ENCODE results near the gene TOX2. TPM values are rescaled to one million over a fixed set of nuclear protein-coding genes. Genes with fewer than 3 reads are reported as not detected.

TOX2 gene
- total and polyA plus RNA-seq, 2 of the 4 experiments (the other 2 are of a cell fraction) = 1.3 to 17.5 TPM

GRCh38 chr20:44039147-44039546 is 124.5 kb downstream of the TOX2 start:
- Histone ChIP-seq H3K56ac (ENCODE audit: extremely low read depth, insufficient read depth, low read length) (no peak overlapping the region), H3K14ac (replicated peaks; ENCODE audit: low read depth, low read length) (no peak overlapping the region), H3K4me1 (ENCODE audit: control insufficient read depth, insufficient read depth, low read length) (no peaks in the 10 kb centered on the region), H3K4me3 (ENCODE audit: insufficient read depth, low read depth, low read length) (no peak overlapping the region), H4K5ac (ENCODE audit: low read depth, low read length) (no peak overlapping the region), H2BK120ac (ENCODE audit: low read depth, low read length) (no peak overlapping the region), H2BK20ac (ENCODE audit: low read depth, low read length) (no peak overlapping the region), H4K20me1 (ENCODE audit: insufficient read depth, low read length) (peaks cover 9% of the 10 kb centered on the region; the same call in 1 of the 2 replicates), H2BK5ac (ENCODE audit: low read depth, low read length, poor library complexity, severe bottlenecking) (no peak overlapping the region), H3K18ac (ENCODE audit: low read depth, low read length) (no peak overlapping the region), H3K36me3 (ENCODE audit: control insufficient read depth, insufficient read depth, low read length) (peaks cover 3% of the 10 kb centered on the region; the same call in 1 of the 2 replicates), H3K79me1 (ENCODE audit: low read depth in 1 of 2, low read length in 2 of 2) (peaks cover 17 to 54% of the 10 kb centered on the region in 2 experiments), H3K27me3 (ENCODE audit: control insufficient read depth, insufficient read depth, low read length) (no peaks in the 10 kb centered on the region), H3K4me2 (ENCODE audit: low read depth, low read length) (no peak overlapping the region), H3K9ac (ENCODE audit: low read depth, low read length) (no peak overlapping the region), H4K91ac (ENCODE audit: insufficient read depth, low read depth, low read length) (no peak overlapping the region), H2AK5ac (ENCODE audit: low read depth, low read length) (no peak overlapping the region), H4K8ac (ENCODE audit: low read depth in 2 of 2, low read length in 2 of 2) (no peak overlapping the region), H3K9me1 (ENCODE audit: insufficient read depth, low read length) (peaks cover 13% of the 10 kb centered on the region), H2AK9ac (replicated peaks; ENCODE audit: low read depth, low read length, poor library complexity) (no peak overlapping the region), H2AFZ (replicated peaks; ENCODE audit: low read length, poor library complexity) (peak overlapping the region; percentile 48), H3K9me3 (ENCODE audit: control insufficient read depth, insufficient read depth, low read length) (no peaks in the 10 kb centered on the region), H3K27ac (ENCODE audit: insufficient read depth, low read length) (no peak overlapping the region), H3K4ac (ENCODE audit: low read depth, low read length) (no peak overlapping the region), H2BK15ac (ENCODE audit: low read depth, low read length) (no peak overlapping the region), H3K23ac (ENCODE audit: low read depth, low read length) (no peak overlapping the region)
- BruUV-seq (replicated peaks) = no TSS peak
- ChIA-PET POLR2A (ENCODE audit: unreplicated experiment) (no interaction called here), CTCF (interaction anchor here (0.7 kb wide), 1 partner anchor 244 kb away, joined by 3 read pairs; no protein-coding TSS in a partner anchor)
- WGBS, 2 experiments (ENCODE audit: extremely low coverage in 2 of 2, insufficient read length in 1 of 2) = 100% methylated on average over 1 of the region's 1 CpG; no CpG with 5 or more reads in 1 of the 2 experiments
- dilution Hi-C loops (cut with HindIII; ENCODE audit: low sequenced_read_pairs, unreplicated experiment) (no loop called here), in situ Hi-C loops (cut with MboI; ENCODE audit: low sequenced_read_pairs) (no loop called here), intact Hi-C loops (cut with micrococcal nuclease) (no loop called here)
- no peak for ATAC-seq (ENCODE audit: low read depth)
- no peak for DNase-seq
- no peak for TF ChIP-seq POLR2A (IDR thresholded peaks at IDR 0.05; ENCODE audit: low read depth, low read length)
- TF ChIP-seq FOS (IDR thresholded peaks at IDR 0.05; ENCODE audit: low read depth, low read length) = no peak
- TF ChIP-seq MAZ (IDR thresholded peaks at IDR 0.05; ENCODE audit: borderline replicate concordance, low read depth, low read length) = no peak
- TF ChIP-seq BHLHE40 (IDR thresholded peaks at IDR 0.05; ENCODE audit: low read depth, low read length) = no peak
- TF ChIP-seq RCOR1 (IDR thresholded peaks at IDR 0.05; ENCODE audit: insufficient replicate concordance, low read length) = no peak
- TF ChIP-seq CTCF (conservative IDR thresholded peaks at IDR 0.05; ENCODE audit: low read depth, low read length) = no peak
- TF ChIP-seq CEBPB (IDR thresholded peaks at IDR 0.05; ENCODE audit: low read depth, low read length) = no peak
- no peak for TF ChIP-seq MXI1 (IDR thresholded peaks at IDR 0.05; ENCODE audit: borderline replicate concordance, low read depth, low read length)
- TF ChIP-seq USF2 (IDR thresholded peaks at IDR 0.05; ENCODE audit: low read depth, low read length) = no peak

Data from IMR-90 (cell line).